Stomach smooth muscle (tissue), 2 donors: ENCODE data around the gene HEXIM1.

ENCODE experiments used
- H3K27ac ChIP-seq: one replicate; pipeline ENCODE4 v1.7.0; 2013; ENCODE audit warnings: mild to moderate bottlenecking, low read length, inconsistent platforms
- H3K27me3 ChIP-seq, 2 donors: one replicate each; pipeline ENCODE4 v1.7.0; 2013; ENCODE audit warnings: low read length in 2 of 2; ENCODE audit not compliant: insufficient read depth in 2 of 2, control insufficient read depth in 1 of 2
- H3K36me3 ChIP-seq, 2 donors: one replicate each; pipeline ENCODE4 v1.7.0; 2013; ENCODE audit warnings: low read length in 2 of 2; ENCODE audit not compliant: control insufficient read depth in 2 of 2, insufficient read depth in 2 of 2
- H3K4me1 ChIP-seq: one replicate; pipeline ENCODE4 v1.7.0; 2013; ENCODE audit warnings: low read length; ENCODE audit not compliant: control insufficient read depth, insufficient read depth
- H3K4me3 ChIP-seq, 2 donors: one replicate each; pipeline ENCODE4 v1.7.0; 2013; ENCODE audit warnings: low read length in 2 of 2
- H3K9ac ChIP-seq, 2 donors: one replicate each; pipeline ENCODE4 v1.7.0; 2013; ENCODE audit warnings: low read length in 2 of 2, mild to moderate bottlenecking in 1 of 2
- H3K9me3 ChIP-seq, 2 donors: one replicate each; pipeline ENCODE4 v1.7.0; 2013; ENCODE audit warnings: low read length in 2 of 2; ENCODE audit not compliant: control insufficient read depth in 2 of 2
- donor health status: healthy.
- donor health status: Pancreatic carcinoma.

The HEXIM1 gene

DNA sequence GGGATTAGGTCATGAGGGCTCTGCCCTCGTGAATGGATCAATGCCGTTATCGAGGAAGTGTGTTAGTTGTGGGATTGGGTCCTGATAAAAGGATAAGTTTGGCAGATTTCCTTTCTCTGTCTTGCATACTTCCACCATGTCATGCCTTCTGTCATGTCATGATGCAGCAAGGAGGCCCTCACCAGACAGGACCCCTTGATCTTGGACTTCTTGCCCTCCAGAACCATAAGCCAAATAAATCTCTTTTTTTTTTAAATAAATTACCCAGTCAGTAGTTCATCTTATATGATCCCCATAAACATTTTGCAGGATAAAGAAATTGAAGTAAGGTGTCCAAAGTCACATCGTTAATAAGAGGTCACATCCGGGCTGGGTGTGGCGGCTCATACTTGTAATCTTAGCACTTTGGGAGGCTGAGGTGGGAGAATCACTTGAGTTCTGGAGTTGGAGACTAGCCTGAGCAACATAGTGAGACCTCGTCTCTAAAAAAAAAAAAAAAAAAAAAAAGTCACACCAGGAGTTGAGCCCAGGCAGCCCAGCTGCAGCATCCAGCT lies 38.6 kb downstream of the HEXIM1 start:
- Histone ChIP-seq H3K4me3 (no peak overlapping the region), H3K9me3 (no peaks in the 10 kb centered on the region)

DNA sequence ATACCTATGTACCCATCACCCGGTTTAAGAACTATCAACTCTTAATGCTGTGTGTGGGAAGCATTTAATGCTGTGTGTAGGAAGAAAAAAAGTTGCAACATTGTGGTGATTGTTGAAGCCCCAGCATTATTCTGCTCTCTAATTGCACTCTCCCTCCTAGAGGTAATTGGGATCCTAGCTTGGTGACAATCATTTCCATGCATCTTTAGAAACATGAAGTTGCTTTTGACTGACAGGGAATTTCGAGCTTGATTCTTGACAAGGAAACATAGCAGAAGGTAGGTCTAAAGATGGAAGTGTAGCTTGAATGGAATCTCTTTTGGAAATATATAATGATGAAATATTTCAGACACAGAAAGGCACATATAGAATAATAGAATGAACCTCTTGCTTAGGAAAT lies 40.7 kb downstream of the HEXIM1 start:
- Histone ChIP-seq H3K36me3 (no peaks in the 10 kb centered on the region), H3K4me1 (no peaks in the 10 kb centered on the region), H3K9me3 (no peaks in the 10 kb centered on the region), H3K27me3 (no peaks in the 10 kb centered on the region), H3K4me3 (no peak overlapping the region), H3K9ac (no peak overlapping the region), H3K27ac (no peak overlapping the region)

More for the DNA sequence above, 38.6 kb downstream of the HEXIM1 start:
- no peak overlapping the region for H3K27ac ChIP-seq
- H3K36me3 ChIP-seq: no peaks in the 10 kb centered on the region
- H3K4me1 ChIP-seq: no peaks in the 10 kb centered on the region
- H3K9ac ChIP-seq: no peak overlapping the region
- H3K27me3 ChIP-seq: no peaks in the 10 kb centered on the region

DNA sequence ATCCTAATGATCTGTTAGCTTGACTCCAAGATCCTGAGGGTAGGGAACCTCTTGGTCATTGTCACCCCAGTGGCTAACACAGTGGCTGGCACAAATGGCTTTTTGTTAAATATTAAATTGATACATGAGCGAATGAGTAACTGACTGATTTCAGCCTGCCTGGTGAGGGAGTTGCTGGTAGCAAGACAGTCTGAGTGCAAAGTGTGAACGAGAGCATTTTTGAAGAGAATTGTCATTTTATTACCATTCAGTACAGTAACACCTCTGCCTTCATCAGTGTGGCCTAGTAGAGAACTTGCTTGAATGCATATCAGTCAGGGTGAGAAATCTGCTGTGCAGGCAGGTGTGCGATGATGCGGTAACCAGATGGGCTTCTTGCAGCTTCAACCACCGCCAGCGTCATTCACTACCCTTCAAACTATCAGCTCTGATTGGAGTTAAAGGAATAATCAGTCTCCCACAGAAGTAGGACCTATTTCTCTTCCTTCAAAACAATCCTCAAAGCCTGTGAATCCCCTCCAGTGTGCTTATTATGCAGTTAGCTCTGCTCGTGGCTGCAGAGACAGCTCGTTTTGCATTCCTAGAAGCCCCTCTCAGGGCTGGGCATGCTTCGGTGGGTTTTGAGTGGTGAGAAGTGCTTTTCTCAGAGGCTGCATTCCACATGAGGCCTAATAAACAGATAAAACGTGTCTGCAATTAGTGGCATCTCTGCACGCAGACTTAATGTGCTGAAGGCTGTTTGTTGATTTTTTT lies 42.4 kb downstream of the HEXIM1 start:
- Histone ChIP-seq H3K27ac (no peak overlapping the region), H3K27me3 (peaks cover 0 to 2% of the 10 kb centered on the region in 2 donors), H3K9me3 (no peaks in the 10 kb centered on the region), H3K36me3 (no peaks in the 10 kb centered on the region), H3K4me1 (no peaks in the 10 kb centered on the region), H3K4me3 (no peak overlapping the region), H3K9ac (no peak overlapping the region)

DNA sequence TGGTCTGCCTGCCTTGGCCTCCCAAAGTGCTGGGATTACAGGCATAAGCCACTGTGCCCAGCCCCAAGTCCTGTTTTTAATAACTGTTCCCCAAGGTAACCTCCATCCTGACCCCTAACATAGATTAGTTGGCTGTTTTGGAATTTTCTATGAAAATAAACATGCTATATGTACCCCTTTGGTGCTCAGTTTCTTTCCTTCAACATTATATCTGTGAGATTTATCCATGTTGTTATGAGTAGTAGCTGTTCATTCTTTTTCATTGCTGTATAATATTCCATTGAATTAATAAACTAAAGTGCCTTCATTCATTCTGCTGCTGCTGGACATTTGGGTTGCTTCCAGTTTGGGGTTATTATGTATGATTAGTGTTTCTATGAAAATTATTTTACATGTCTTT lies 47.1 kb downstream of the HEXIM1 start:
- Histone ChIP-seq H3K27ac (no peak overlapping the region), H3K9ac (no peak overlapping the region), H3K27me3 (peaks cover 0 to 2% of the 10 kb centered on the region in 2 donors), H3K9me3 (no peaks in the 10 kb centered on the region), H3K4me1 (peaks cover 13% of the 10 kb centered on the region), H3K4me3 (no peak overlapping the region), H3K36me3 (no peaks in the 10 kb centered on the region)

DNA sequence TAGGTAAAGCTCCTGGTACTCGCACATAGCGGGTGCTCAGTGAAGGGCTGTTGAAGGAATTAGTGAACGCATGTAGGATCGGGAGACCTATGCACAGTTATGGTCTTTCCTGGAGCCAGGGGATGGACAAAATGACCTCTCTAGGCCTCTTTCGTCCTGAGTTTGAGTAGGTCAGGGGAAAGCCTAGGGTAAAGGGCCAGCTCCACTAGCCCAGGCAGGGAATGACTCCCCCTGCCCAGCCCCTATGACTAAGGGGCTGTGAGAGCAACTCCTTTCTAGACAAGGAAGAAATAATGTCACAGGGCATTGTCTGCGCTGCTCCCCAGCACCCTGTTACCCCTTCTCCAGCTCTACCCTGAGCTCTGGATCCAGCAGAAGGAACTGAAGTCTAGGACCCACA lies 48.8 kb downstream of the HEXIM1 start:
- Histone ChIP-seq H3K9me3 (no peaks in the 10 kb centered on the region), H3K4me3 (no peak overlapping the region), H3K27ac (no peak overlapping the region), H3K9ac (peak overlapping the region; percentile 55 to 58), H3K4me1 (peaks cover 13% of the 10 kb centered on the region), H3K27me3 (peaks cover 0 to 2% of the 10 kb centered on the region in 2 donors), H3K36me3 (no peaks in the 10 kb centered on the region)

DNA sequence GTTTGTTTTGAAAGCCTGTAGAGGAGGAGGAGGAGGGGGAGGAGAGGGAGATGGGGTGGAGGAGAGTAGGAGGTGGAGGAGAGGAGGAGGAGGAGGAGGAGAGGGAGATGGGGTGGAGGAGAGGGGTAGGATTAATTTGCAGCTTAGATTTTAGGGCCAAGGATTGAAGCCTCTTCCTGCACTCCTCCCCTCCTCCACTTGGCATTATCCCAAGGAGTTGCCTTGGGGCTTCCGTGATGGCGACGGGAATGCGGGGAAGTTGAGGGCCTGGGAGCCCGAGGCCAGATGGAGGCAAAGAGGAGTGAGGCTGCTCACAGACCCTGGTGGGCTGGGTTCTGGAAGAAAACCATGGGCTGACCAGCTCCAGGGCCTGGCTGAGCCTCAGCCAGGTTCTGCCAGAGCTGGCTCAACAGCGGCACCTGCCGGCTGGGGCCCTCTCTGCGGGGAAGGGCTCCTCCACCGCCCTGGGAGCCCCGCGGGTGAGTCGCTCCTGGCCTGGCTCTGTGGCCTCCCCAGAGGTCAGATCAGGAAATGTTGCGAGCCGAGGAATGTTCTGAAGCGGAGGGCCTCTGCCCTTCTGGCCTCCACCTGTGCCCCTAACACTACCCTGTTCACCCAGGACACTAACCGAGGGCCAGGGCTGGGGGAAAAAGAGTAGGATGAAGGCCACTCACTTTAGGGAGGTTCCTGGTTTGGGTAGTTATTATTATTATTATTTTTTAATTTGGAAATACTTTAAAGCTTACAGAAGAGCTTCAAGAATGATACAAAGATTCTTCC lies 49.5 kb downstream of the HEXIM1 start:
- H3K9ac ChIP-seq: peak overlapping the region; percentile 55 to 58
- H3K9me3 ChIP-seq: no peaks in the 10 kb centered on the region
- peaks cover 0 to 2% of the 10 kb centered on the region in 2 donors for H3K27me3 ChIP-seq
- H3K36me3 ChIP-seq: no peaks in the 10 kb centered on the region
- H3K27ac ChIP-seq: peak overlapping the region; percentile 41
- peaks cover 13% of the 10 kb centered on the region for H3K4me1 ChIP-seq
- H3K4me3 ChIP-seq: peak overlapping the region; percentile 60 to 61

DNA sequence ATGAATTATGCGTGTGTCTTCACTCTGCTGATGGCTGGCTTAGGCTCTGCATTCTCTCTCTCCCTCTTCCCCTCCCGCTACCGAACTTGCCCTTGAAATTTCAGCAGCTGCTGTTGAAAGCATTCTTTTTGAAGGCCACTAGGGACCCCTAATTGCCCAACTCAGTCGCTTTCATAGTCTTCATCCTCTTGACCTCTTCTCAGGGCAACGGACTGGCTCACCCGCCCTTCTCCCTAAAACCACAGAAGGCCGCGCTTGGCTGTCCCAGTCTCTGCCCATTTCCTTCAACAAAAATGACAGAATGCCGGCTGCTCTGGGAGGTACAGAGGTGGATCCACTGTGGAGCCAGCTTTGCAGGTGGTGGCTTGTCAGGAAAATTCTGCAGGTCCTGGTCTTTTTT lies 52.4 kb downstream of the HEXIM1 start:
- Histone ChIP-seq H3K4me3 (no peak overlapping the region), H3K9me3 (no peaks in the 10 kb centered on the region), H3K27ac (no peak overlapping the region), H3K27me3 (no peaks in the 10 kb centered on the region), H3K4me1 (peaks cover 13% of the 10 kb centered on the region), H3K9ac (no peak overlapping the region), H3K36me3 (no peaks in the 10 kb centered on the region)

DNA sequence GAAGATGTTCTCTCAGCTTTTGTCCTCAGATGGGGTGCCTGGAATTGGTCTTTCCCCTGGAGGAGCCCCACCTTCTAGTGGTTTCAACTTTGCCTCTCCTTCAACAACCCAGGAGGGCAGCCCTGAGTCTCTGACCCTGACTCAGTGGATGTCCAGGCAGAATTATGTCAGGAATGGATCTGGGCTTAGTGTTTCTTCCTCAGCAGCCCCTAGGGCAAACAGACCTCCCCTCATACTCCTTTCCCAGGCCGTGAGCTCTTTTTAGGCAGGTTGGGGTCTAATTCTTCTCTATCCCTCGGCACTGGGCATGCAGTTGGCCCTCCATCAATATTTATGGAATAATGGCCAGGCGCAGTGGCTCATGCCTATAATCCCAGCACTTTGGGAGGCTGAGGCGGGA lies 53.2 kb downstream of the HEXIM1 start:
- Histone ChIP-seq H3K36me3 (no peaks in the 10 kb centered on the region), H3K4me3 (no peak overlapping the region), H3K4me1 (peaks cover 13% of the 10 kb centered on the region), H3K9me3 (no peaks in the 10 kb centered on the region), H3K27ac (no peak overlapping the region), H3K27me3 (no peaks in the 10 kb centered on the region), H3K9ac (no peak overlapping the region)
